ENCODE results near the gene CFAP221.

GRCh38 chr2:119692310-119692709 is 148.1 kb downstream of the CFAP221 start:
- TF ChIP-seq CTCF (IDR thresholded peaks at IDR 0.05; ENCODE audit: low read length), result no peak
- TF ChIP-seq EZH2phosphoT487 (IDR thresholded peaks at IDR 0.05; ENCODE audit: low read length), result no peak
